Activated CD4-positive, alpha-beta T cell treated with anti-CD3 and anti-CD28 coated beads, Interleukin-2, amount 10 ng/mL, durations not matched to agents 7 days and 5 days (primary cell): ENCODE data around the gene LRIG1. TPM values are rescaled to one million over a fixed set of nuclear protein-coding genes. Genes with fewer than 3 reads are reported as not detected.

Experiments used
- CTCF ChIA-PET: fragments of 350-600 bp; sonication (Branson Sonifier 250); formaldehyde crosslinking; loops from one replicate; lab custom pipeline; 2021; ENCODE audit warnings: antibody characterized with exemption; lab: Charles Lee
- POLR2A ChIA-PET: fragments of 350-600 bp; sonication (Branson Sonifier 250); formaldehyde crosslinking; loops from one replicate; lab custom pipeline; 2021; ENCODE audit warnings: antibody characterized with exemption; lab: Charles Lee
- DNase-seq: peaks from one replicate; pipeline ENCODE4 v3.0.0-alpha.2; 2020
- H3K27ac Mint-ChIP-seq: one replicate; pipeline ENCODE4 v1.8.0; 2021; ENCODE audit warnings: mild to moderate bottlenecking, moderate library complexity, mixed read lengths
- H3K27me3 Mint-ChIP-seq: one replicate; pipeline ENCODE4 v1.8.0; 2021; ENCODE audit warnings: mixed read lengths
- H3K36me3 Mint-ChIP-seq: one replicate; pipeline ENCODE4 v1.8.0; 2021; ENCODE audit warnings: low read depth, mixed read lengths
- H3K4me1 Mint-ChIP-seq: one replicate; pipeline ENCODE4 v1.8.0; 2021; ENCODE audit warnings: mixed read lengths
- H3K4me3 Mint-ChIP-seq: one replicate; pipeline ENCODE4 v1.8.0; 2021; ENCODE audit warnings: mild to moderate bottlenecking, moderate library complexity, mixed read lengths
- H3K9me3 Mint-ChIP-seq: one replicate; pipeline ENCODE4 v1.8.0; 2021; ENCODE audit warnings: mixed read lengths
- total RNA-seq, 2 experiments: library from RNA; stranded (reverse); gene quantifications; one replicate each; pipeline ENCODE4 v1.2.3, GENCODE V29; 2021

LRIG1 gene
- total RNA-seq, 2 experiments from 2014 or later = 26.1 to 26.4 TPM

- peak overlapping the region; percentile 14 for H3K27ac Mint-ChIP-seq
- peaks cover 15% of the 10 kb centered on the region for H3K9me3 Mint-ChIP-seq
- peak; percentile 19 for DNase-seq
- peak overlapping the region; percentile 2 for H3K4me3 Mint-ChIP-seq
- H3K36me3 Mint-ChIP-seq = peaks cover 28% of the 10 kb centered on the region
- ChIA-PET CTCF (interaction anchor here (1.1 to 2.6 kb wide), 5 partner anchors 9 to 18 kb away, joined by 3 to 19 read pairs (median 6); no protein-coding TSS in a partner anchor), POLR2A (no interaction called here)
- peaks cover 48% of the 10 kb centered on the region for H3K4me1 Mint-ChIP-seq
- H3K27me3 Mint-ChIP-seq = no peaks in the 10 kb centered on the region
Observed at GRCh38 chr3:66483409-66483906, 17.4 kb downstream of the LRIG1 start.

- Mint-ChIP-seq H3K27me3 (no peaks in the 10 kb centered on the region), H3K4me1 (peaks cover 44% of the 10 kb centered on the region), H3K9me3 (peaks cover 15% of the 10 kb centered on the region), H3K4me3 (no peak overlapping the region), H3K36me3 (peaks cover 30% of the 10 kb centered on the region), H3K27ac (no peak overlapping the region)
- no peak for DNase-seq
- ChIA-PET CTCF (interaction anchor here (1.1 to 2.6 kb wide), 5 partner anchors 9 to 18 kb away, joined by 3 to 19 read pairs (median 6); no protein-coding TSS in a partner anchor), POLR2A (no interaction called here)
Observed at GRCh38 chr3:66483006-66483405, 17.8 kb downstream of the LRIG1 start.

- H3K27ac Mint-ChIP-seq = peak overlapping the region; percentile 89
- peaks cover 15% of the 10 kb centered on the region for H3K9me3 Mint-ChIP-seq
- H3K36me3 Mint-ChIP-seq = peaks cover 30% of the 10 kb centered on the region
- POLR2A ChIA-PET = interaction anchor here (1.0 kb wide), 1 partner anchor 9 kb away, joined by 4 read pairs; no protein-coding TSS in a partner anchor
- H3K27me3 Mint-ChIP-seq = no peaks in the 10 kb centered on the region
- no peak for DNase-seq
- H3K4me1 Mint-ChIP-seq = peaks cover 38% of the 10 kb centered on the region
- CTCF ChIA-PET = interaction anchor here (1.9 to 2.1 kb wide), 2 partner anchors 8 to 11 kb away, joined by 4 to 8 read pairs; no protein-coding TSS in a partner anchor
- H3K4me3 Mint-ChIP-seq = peak overlapping the region; percentile 37
Observed at GRCh38 chr3:66482018-66482404, 18.8 kb downstream of the LRIG1 start.

GRCh38 chr3:66481071-66482017, 19.5 kb downstream of the LRIG1 start:
- peak overlapping the region; percentile 89 for H3K27ac Mint-ChIP-seq
- peak; percentile 18 for DNase-seq
- peaks cover 29% of the 10 kb centered on the region for H3K36me3 Mint-ChIP-seq
- ChIA-PET POLR2A (interaction anchor here (1.0 kb wide), 1 partner anchor 8 kb away, joined by 4 read pairs; no protein-coding TSS in a partner anchor), CTCF (interaction anchor here (0.9 to 2.1 kb wide), 3 partner anchors 9 to 11 kb away, joined by 4 to 8 read pairs (median 6); no protein-coding TSS in a partner anchor)
- H3K27me3 Mint-ChIP-seq = no peaks in the 10 kb centered on the region
- peak overlapping the region; percentile 37 for H3K4me3 Mint-ChIP-seq
- H3K4me1 Mint-ChIP-seq = peaks cover 33% of the 10 kb centered on the region
- peaks cover 15% of the 10 kb centered on the region for H3K9me3 Mint-ChIP-seq

GRCh38 chr3:66480666-66481065, 20.2 kb downstream of the LRIG1 start:
- CTCF ChIA-PET = interaction anchor here (0.9 to 1.9 kb wide), 2 partner anchors 10 kb away, joined by 6 to 8 read pairs; no protein-coding TSS in a partner anchor
- DNase-seq = peak; percentile 53

GRCh38 chr3:66479532-66479947, 21.3 kb downstream of the LRIG1 start:
- H3K4me3 Mint-ChIP-seq = no peak overlapping the region
- H3K27me3 Mint-ChIP-seq = no peaks in the 10 kb centered on the region
- CTCF ChIA-PET = interaction anchor here (0.9 to 1.6 kb wide), 3 partner anchors 9 to 22 kb away, joined by 3 to 6 read pairs (median 3); no protein-coding TSS in a partner anchor
- no peak overlapping the region for H3K27ac Mint-ChIP-seq
- peaks cover 15% of the 10 kb centered on the region for H3K9me3 Mint-ChIP-seq
- POLR2A ChIA-PET = no interaction called here
- no peak for DNase-seq
- H3K36me3 Mint-ChIP-seq = peaks cover 19% of the 10 kb centered on the region
- peaks cover 19% of the 10 kb centered on the region for H3K4me1 Mint-ChIP-seq

More at GRCh38 chr3:66480666-66481065, 20.2 kb downstream of the LRIG1 start:
- no peaks in the 10 kb centered on the region for H3K27me3 Mint-ChIP-seq
- H3K4me3 Mint-ChIP-seq = peak overlapping the region; percentile 37
- H3K36me3 Mint-ChIP-seq = peaks cover 25% of the 10 kb centered on the region
- H3K27ac Mint-ChIP-seq = peak overlapping the region; percentile 89
- peaks cover 15% of the 10 kb centered on the region for H3K9me3 Mint-ChIP-seq
- POLR2A ChIA-PET = no interaction called here
- peaks cover 26% of the 10 kb centered on the region for H3K4me1 Mint-ChIP-seq

- ChIA-PET POLR2A (no interaction called here), CTCF (interaction anchor here (0.9 to 1.7 kb wide), 4 partner anchors 8 to 22 kb away, joined by 3 to 6 read pairs (median 4); no protein-coding TSS in a partner anchor)
- Mint-ChIP-seq H3K9me3 (peaks cover 15% of the 10 kb centered on the region), H3K4me1 (peaks cover 17% of the 10 kb centered on the region), H3K27me3 (no peaks in the 10 kb centered on the region), H3K36me3 (peaks cover 19% of the 10 kb centered on the region), H3K27ac (no peak overlapping the region), H3K4me3 (no peak overlapping the region)
- no peak for DNase-seq
Observed at GRCh38 chr3:66478960-66479359, 21.9 kb downstream of the LRIG1 start.

- peaks cover 17% of the 10 kb centered on the region for H3K4me1 Mint-ChIP-seq
- ChIA-PET CTCF (interaction anchor here (1.6 to 1.7 kb wide), 2 partner anchors 7 to 9 kb away, joined by 5 to 6 read pairs; no protein-coding TSS in a partner anchor), POLR2A (no interaction called here)
- no peak for DNase-seq
- H3K36me3 Mint-ChIP-seq = peaks cover 19% of the 10 kb centered on the region
- no peak overlapping the region for H3K4me3 Mint-ChIP-seq
- H3K9me3 Mint-ChIP-seq = peaks cover 15% of the 10 kb centered on the region
- H3K27me3 Mint-ChIP-seq = no peaks in the 10 kb centered on the region
- H3K27ac Mint-ChIP-seq = no peak overlapping the region
Observed at GRCh38 chr3:66477856-66478255, 23.0 kb downstream of the LRIG1 start.

- Mint-ChIP-seq H3K36me3 (peaks cover 19% of the 10 kb centered on the region), H3K4me1 (peaks cover 23% of the 10 kb centered on the region), H3K9me3 (peaks cover 15% of the 10 kb centered on the region), H3K4me3 (no peak overlapping the region), H3K27ac (no peak overlapping the region), H3K27me3 (no peaks in the 10 kb centered on the region)
- ChIA-PET POLR2A (no interaction called here), CTCF (no interaction called here)
- DNase-seq = no peak
Observed at GRCh38 chr3:66476852-66477381, 23.9 kb downstream of the LRIG1 start.

- ChIA-PET POLR2A (no interaction called here), CTCF (interaction anchor here (0.8 to 3.4 kb wide), 5 partner anchors 9 to 31 kb away, joined by 3 to 19 read pairs (median 4); no protein-coding TSS in a partner anchor)
- H3K27me3 Mint-ChIP-seq = no peaks in the 10 kb centered on the region
- DNase-seq = no peak
- H3K36me3 Mint-ChIP-seq = peaks cover 19% of the 10 kb centered on the region
- no peak overlapping the region for H3K27ac Mint-ChIP-seq
- H3K9me3 Mint-ChIP-seq = peaks cover 13% of the 10 kb centered on the region
- no peak overlapping the region for H3K4me3 Mint-ChIP-seq
- H3K4me1 Mint-ChIP-seq = peaks cover 30% of the 10 kb centered on the region
Observed at GRCh38 chr3:66475386-66476020, 25.3 kb downstream of the LRIG1 start.

- H3K36me3 Mint-ChIP-seq = peaks cover 15% of the 10 kb centered on the region
- POLR2A ChIA-PET = interaction anchor here (1.3 kb wide), 1 partner anchor 8 kb away, joined by 4 read pairs; no protein-coding TSS in a partner anchor
- H3K4me1 Mint-ChIP-seq = peaks cover 46% of the 10 kb centered on the region
- no peaks in the 10 kb centered on the region for H3K27me3 Mint-ChIP-seq
- no peak for DNase-seq
- H3K4me3 Mint-ChIP-seq = peak overlapping the region; percentile 56
- CTCF ChIA-PET = interaction anchor here (0.5 to 3.4 kb wide), 6 partner anchors 10 to 82 kb away, joined by 3 to 19 read pairs (median 5); no protein-coding TSS in a partner anchor
- H3K9me3 Mint-ChIP-seq = no peaks in the 10 kb centered on the region
- H3K27ac Mint-ChIP-seq = peak overlapping the region; percentile 89
Observed at GRCh38 chr3:66473692-66474091, 27.1 kb downstream of the LRIG1 start.
